Stimulated activated CD8-positive, alpha-beta memory T cell treated with anti-CD3 and anti-CD28 coated beads, Interleukin-7, amount 100 ng/mL, for 4 hours (primary cell): ENCODE measurements around the gene GDPGP1.
"Not testable (repeated sequence)": the region's sequence is repeated elsewhere in the genome, so short reads cannot be mapped to it uniquely, and the experiment has no call there.

Experiments
- DNase-seq, 2 donors: peaks; one replicate each; pipeline ENCODE4 v3.0.0-alpha.2; 2020; ENCODE audit warnings: low read depth in 2 of 2

GDPGP1 gene, protein sequence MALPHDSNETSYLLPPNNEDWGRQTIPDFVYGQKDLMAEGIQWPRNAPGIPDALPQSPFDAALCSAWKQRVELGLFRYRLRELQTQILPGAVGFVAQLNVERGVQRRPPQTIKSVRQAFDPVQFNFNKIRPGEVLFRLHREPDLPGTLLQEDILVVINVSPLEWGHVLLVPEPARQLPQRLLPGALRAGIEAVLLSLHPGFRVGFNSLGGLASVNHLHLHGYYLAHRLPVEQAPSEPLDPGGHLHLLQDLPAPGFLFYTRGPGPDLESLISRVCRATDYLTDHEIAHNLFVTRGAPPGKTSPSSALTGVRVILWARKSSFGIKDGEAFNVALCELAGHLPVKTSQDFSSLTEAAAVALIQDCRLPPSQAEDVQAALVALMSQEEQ

DNA sequence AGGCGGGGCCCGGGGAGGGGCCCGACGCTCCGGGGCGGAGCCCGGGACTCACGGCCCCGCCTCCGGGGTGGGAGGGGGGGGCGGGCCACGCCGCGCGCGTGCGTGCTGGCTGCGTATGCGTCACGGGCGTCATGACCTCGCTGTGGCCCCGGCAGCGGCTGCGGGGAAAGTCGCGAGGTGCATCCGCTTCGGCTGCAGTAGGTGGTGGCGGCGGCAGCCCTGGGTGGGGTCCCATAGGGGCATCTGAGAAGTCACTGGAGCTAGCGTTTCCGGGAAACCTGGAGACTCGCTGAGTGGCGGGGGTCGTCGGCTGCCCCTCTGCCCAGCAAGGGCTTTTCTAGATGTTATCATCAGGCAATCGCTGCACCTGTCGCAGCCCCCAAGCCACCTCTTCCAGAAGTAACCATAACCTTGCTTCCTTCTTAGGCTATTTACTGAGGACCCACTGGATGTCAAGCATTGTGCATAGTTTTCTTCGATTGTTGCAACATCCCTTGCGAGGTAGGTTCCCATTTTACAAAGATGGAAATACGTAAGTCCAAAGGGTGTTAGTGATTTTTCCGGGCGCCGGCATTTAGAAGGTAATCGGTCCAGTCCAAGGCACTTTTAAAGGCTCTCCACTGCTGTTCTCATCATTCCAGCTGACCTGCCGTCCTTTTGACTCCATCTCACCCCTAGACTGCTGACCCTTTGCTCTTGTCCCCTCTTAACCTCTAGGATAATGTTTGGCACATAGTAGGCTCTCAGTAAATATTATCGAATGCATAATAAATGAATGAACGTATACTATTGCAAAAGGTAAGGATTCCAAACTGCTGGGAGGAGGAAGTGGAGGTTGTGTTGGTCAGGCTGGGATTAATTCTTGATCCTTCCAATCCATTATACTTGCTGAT lies at the start of gene GDPGP1:
GDPGP1 (plus strand) TSS at position 114 of the 893 bp plus-strand sequence. CDS start 6,700 bp downstream, outside the sequence.
- no peak for DNase-seq

GRCh38 chr15:90184786-90185704 lies 49.0 kb upstream of the GDPGP1 start:
- peak in 1 of 2 donors; percentile 36 for DNase-seq

- no peak for DNase-seq
Observed at GRCh38 chr15:90187257-90187868, 46.6 kb upstream of the GDPGP1 start.

DNA sequence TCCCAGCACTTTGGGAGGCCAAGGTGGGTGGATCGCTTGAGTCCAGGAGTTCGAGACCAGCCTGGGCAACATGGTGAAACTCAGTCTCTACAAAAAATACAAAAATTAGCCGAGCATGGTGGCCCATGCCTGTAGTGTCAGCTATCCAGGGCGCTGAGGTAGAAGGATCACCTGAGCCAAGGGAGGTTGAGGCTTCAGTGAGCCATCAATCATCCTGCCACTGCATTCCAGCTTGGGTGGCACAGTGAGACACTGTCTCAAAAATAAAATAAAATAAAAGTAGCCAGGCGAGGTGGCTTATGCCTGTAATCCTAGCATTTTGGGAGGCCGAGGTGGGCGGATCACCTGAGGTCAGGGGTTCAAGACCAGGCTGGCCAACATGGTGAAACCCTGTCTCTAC lies 45.9 kb upstream of the GDPGP1 start:
- DNase-seq = not testable (repeated sequence)

DNA sequence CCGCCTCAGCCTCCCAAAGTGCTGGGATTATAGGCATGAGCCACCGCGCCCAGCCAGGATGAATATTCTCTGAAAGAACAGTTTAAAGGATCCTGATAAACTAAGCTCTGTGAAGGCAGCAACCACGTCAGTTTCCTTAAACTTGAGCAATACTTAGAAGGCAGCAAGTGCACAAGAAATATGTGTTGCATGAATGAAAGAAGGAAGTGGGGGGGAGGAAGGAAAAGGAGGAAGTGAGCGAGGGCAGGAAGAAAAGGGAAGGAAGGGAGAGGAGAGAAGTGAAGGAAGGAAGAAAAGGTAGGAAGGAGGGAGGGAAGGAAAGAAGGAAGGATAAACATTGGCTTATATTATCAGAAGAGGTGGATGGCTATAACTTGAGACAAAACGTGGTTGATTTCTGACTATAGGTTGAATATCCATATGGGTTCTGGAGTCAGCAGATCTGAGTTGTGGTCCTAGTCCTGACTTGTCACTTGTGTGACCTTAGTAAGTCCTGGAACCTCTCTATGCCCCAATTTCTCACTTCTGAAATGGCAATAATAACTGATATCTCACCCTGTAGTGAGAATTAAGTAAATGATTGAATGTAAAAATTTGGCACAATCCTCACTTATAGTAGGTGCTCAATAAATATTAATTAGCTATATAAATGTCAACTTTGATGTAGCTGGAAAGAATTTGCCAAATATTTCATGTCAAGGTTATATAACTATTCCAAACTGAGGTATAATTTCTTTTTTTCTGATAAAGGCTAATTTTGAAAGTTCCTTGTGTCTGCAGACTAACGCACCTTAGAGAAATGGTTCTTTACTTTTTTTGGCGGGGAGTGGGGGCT lies 44.9 kb upstream of the GDPGP1 start:
- DNase-seq = no peak

DNA sequence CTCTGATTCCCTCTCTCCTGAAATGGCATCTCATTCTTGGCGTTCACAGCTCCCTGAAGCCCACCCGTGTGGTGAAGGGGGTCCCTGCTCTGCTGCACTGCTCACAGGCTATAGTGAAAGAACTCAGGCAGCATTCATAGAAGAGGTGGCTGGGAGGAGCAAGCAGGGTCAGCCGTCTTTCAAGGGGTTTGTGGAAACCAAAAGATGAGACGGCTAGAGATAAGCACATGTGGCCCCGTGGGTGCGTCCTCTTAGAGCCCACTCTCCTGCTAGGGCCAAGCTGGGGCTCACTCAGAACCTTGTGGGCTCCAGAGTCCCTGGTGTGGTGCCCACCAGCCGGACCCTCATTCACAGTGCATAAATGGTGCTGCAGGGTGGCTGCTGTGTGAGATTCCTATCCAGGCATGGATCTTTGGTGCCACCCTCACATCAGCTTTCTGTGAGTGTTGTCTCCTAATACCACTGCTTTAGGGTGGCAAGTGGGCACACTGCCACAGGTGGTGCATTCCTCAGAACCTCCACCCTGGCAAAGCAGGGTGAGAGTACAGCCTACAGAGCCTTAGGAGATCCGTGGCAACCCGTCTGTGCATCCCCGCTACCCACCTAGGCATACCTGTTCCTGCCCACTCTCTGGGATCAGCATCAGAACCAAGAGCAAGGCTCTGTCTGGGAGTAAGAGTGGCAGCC lies 44.1 kb upstream of the GDPGP1 start:
- DNase-seq = no peak

DNA sequence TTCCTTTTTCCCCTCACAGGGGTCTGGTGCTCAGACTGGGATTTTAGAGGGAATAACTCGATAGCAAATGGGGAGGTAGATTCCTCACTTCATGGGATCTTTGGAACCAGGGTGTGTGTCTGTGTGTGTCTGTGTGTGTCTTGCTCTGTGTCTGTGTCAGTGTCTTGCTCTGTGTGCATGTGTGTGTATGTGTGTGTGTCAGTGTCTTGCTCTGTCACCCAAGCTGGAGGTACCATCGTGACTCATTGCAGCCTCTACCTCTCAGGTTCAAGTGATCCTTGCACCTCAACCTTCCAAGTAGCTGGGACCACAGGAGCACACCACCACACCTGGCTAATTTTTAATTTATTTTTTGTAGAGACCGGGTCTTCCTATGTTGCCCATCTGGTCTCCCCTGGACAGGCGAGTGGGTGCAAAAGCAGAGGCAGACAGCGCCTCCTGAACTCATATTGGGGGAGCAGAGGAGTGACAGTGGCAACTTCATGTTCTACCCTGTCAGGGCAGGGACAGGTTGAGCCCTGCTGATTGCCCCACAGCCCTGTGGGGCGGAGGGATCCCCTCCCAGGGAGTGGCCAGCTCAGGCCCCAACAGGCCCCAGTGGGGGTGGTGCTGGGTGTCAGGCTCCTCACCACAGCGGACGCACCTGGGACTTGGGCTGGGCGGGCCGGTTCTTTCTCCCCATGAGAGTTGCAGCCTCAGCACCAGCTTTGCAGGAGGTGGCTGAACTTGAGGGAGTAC lies 43.2 kb upstream of the GDPGP1 start:
- no peak for DNase-seq

DNA sequence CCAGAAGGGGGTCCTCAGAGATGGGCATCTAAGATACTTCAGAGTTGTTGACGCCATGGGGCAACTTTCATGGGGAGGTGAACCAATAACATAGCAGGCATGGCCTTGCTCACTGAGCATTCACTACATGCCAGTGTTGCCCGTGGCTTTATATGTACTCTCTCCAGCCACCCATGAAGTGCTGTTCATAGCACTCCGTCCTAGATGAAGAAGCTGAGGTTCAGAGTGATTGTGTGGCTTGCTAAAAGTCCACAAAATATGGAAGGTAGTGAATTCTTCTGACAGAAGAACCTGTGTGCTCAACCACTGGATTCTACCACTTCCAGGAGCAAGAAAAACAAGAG lies 42.7 kb upstream of the GDPGP1 start:
- DNase-seq = no peak

DNA sequence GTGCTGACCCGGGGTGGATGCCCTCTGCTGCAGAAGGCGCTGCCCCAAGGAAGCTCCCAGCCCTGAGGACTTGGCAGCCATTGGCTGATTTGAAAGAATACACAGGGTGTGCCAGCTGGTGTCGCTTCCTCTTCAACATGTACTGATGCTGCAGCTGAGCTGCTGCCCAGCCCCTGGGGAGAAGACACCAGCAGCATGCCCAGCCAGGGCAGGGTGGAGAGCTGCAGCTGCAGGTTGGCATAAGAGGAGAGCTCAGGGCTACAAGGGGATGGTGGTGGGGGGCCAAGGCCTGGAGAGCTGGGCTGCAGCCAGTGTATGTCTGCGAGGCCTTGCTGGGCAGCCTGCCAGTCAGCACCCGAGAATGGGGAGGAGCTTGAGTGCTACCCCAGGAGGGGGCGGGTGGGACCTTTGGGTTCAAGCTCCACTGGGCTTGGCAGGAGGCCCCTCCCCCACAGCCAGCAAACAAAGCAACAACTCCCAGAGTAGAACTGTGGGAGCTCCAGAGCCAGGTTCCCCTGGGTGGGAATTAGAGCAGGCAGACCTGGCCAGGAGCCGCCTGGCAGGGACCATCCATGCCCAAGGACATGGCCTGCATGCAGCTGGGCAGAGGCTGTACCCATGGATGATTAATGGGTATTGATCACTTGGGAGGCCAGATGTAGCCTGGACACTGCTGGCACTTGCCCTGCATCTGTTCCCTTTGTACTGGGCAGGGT lies 42.1 kb upstream of the GDPGP1 start:
- peak in 1 of 2 donors; percentile 7 for DNase-seq

GRCh38 chr15:90192961-90193786 lies 40.8 kb upstream of the GDPGP1 start:
- DNase-seq = no peak

DNA sequence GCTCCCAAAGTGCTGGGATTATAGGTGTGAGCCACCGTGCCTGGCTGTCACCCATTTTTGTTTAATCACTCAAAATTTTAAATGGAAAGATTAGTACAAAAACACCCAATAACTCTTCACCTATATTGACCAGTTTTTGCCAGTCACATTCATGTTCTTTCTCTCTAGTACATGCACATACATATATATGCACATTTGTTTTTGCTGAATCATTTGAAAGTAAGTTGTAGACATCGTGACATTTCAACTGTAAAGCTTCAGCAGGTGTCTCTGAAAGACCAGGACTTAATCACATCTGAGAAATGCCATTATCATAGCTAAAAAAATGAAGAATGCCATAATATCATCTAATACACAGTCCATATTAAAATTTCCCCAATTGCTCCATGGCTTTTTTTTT lies 39.4 kb upstream of the GDPGP1 start:
- DNase-seq = no peak

- no peak for DNase-seq
Observed at GRCh38 chr15:90200534-90201129, 33.4 kb upstream of the GDPGP1 start.

DNA sequence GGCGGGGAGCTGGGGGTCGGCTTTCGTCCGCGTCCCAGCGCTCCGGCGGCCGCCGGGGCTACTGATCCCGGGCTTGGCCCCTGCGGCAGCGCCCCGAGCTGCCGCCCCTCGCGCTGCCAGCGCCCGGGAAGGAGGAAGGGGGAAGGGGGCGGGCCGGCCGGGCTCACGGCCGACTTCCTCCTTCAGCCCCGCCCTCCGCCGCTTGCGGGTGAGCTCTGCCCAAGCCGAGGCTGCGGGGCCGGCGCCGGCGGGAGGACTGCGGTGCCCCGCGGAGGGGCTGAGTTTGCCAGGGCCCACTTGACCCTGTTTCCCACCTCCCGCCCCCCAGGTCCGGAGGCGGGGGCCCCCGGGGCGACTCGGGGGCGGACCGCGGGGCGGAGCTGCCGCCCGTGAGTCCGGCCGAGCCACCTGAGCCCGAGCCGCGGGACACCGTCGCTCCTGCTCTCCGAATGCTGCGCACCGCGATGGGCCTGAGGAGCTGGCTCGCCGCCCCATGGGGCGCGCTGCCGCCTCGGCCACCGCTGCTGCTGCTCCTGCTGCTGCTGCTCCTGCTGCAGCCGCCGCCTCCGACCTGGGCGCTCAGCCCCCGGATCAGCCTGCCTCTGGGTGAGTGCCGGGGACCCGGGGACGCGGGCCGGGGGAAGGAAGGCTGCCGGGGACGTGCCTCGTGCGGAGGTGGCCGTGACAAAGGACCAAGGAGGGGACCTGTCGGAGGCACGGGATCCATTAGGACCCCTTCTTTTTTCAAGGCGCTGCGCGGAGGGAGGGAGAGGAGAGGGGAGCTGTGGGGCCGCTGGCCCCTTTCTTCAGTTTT lies 32.7 kb upstream of the GDPGP1 start, which contains the start of gene SEMA4B:
SEMA4B (plus strand) TSS at position 201 of the 814 bp plus-strand sequence; CDS start at position 450, 249 bp downstream.
- peak in 1 of 2 donors; percentile 66 for DNase-seq

DNA sequence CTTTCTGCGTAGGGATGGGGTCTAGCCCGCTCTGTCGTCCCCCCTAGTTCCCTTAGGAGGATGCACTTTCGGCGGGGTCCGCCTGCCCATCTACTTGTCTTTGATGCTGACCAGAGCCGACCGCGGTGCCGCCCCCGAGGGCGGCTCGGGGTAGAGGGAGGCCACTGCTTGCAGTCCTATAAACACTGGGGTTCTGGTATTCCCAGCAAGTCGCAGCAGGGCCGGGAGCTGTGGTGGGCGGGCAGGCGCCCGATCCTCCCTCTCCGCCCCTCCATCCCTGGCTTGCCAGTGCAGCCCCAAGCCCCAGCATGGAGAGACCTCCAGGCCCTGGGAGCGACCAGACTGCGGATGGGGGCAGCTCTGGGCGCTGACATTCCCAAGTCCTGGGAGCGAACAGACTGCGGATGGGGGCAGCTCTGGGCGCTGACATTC lies 32.0 kb upstream of the GDPGP1 start:
- DNase-seq = no peak

GRCh38 chr15:90202929-90203328 lies 31.1 kb upstream of the GDPGP1 start:
- no peak for DNase-seq

DNA sequence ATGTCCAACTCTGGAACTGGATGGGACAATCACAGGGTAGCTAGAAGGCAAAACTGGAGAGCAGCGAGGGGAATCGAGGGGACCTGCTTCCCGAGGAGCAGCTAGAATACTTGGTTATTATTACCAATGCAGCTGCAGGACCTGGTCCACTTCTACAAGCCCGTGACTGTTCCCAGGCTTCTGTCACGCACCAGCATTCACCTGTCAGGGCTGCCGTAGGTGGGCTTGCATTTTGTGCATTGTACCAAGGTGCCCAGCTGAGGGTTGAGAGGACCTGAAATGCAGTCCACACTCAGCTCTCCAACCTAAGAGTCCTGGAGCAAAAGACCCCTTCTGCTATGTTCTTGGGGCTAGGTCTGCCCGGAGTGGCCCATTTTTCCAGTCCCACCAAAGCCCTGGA lies 30.5 kb upstream of the GDPGP1 start:
- no peak for DNase-seq
